IMR-90 (cell line): ENCODE data around the gene THYN1. TPM values are rescaled to one million over a fixed set of nuclear protein-coding genes. Genes with fewer than 3 reads are reported as not detected.

ENCODE experiments used
- ATAC-seq: fragments of 200-7000 bp; cut with Tn5 transposase; 2 replicates; pipeline ENCODE4 v1.9.1; 2020; ENCODE audit warnings: low read depth, mild to moderate bottlenecking, moderate library complexity
- BruUV-seq: library from RNA; stranded (reverse); fragments of 400-500 nt; replicated peaks from 2 replicates; lab custom pipeline; 2021; lab: Mats Ljungman, UMichigan
- CTCF ChIA-PET: fragments of 300-600 bp; formaldehyde crosslinking; extraction: SDS; loops from one replicate; lab custom pipeline; 2021; ENCODE audit warnings: antibody characterized with exemption; lab: Yijun Ruan, JAX
- POLR2A ChIA-PET: fragments of 300-600 bp; sonication (Branson Sonifier 250); formaldehyde crosslinking; loops from one replicate; lab custom pipeline; 2022; ENCODE audit warnings: antibody characterized with exemption; ENCODE audit not compliant: unreplicated experiment; lab: Charles Lee
- DNase-seq: peaks from one replicate; pipeline ENCODE4 v3.0.0; 2013
- H2AFZ ChIP-seq: replicated peaks from 2 replicates; pipeline ENCODE3; 2013; ENCODE audit warnings: low read length, mild to moderate bottlenecking; ENCODE audit not compliant: poor library complexity
- H2AK5ac ChIP-seq: 2 replicates; pipeline ENCODE4 v1.6.1; 2013; ENCODE audit warnings: low read depth, low read length, inconsistent platforms
- H2AK9ac ChIP-seq: replicated peaks from 2 replicates; pipeline ENCODE3; 2013; ENCODE audit warnings: mild to moderate bottlenecking, low read depth, low read length, moderate library complexity; ENCODE audit not compliant: poor library complexity
- H2BK120ac ChIP-seq: 2 replicates; pipeline ENCODE4 v1.6.1; 2013; ENCODE audit warnings: low read depth, low read length, inconsistent platforms
- H2BK15ac ChIP-seq: 3 replicates; pipeline ENCODE4 v1.6.1; 2013; ENCODE audit warnings: low read depth, low read length, inconsistent platforms
- H2BK20ac ChIP-seq: 2 replicates; pipeline ENCODE4 v1.6.1; 2013; ENCODE audit warnings: low read depth, mild to moderate bottlenecking, inconsistent platforms, low read length, moderate library complexity
- H2BK5ac ChIP-seq: 2 replicates; pipeline ENCODE4 v1.6.1; 2013; ENCODE audit warnings: mild to moderate bottlenecking, low read depth, low read length, inconsistent platforms; ENCODE audit not compliant: poor library complexity, severe bottlenecking
- H3K14ac ChIP-seq: replicated peaks from 2 replicates; pipeline ENCODE4 v1.6.1; 2013; ENCODE audit warnings: low read depth, low read length, inconsistent platforms
- H3K18ac ChIP-seq: 2 replicates; pipeline ENCODE4 v1.6.1; 2013; ENCODE audit warnings: low read depth, low read length, control low read depth
- H3K23ac ChIP-seq: 2 replicates; pipeline ENCODE4 v1.6.1; 2013; ENCODE audit warnings: low read depth, low read length, inconsistent platforms
- H3K27ac ChIP-seq: 2 replicates; pipeline ENCODE4 v1.5.1; 2013; ENCODE audit warnings: mild to moderate bottlenecking, control low read depth, low read length; ENCODE audit not compliant: insufficient read depth
- H3K27me3 ChIP-seq: 2 replicates; pipeline ENCODE4 v1.6.1; 2013; ENCODE audit warnings: low read length; ENCODE audit not compliant: control insufficient read depth, insufficient read depth
- H3K36me3 ChIP-seq: 2 replicates; pipeline ENCODE4 v1.6.1; 2013; ENCODE audit warnings: low read length, mixed read lengths; ENCODE audit not compliant: control insufficient read depth, insufficient read depth
- H3K4ac ChIP-seq: 2 replicates; pipeline ENCODE4 v1.6.1; 2013; ENCODE audit warnings: low read depth, low read length, inconsistent platforms
- H3K4me1 ChIP-seq: 2 replicates; pipeline ENCODE4 v1.6.1; 2013; ENCODE audit warnings: low read length, mixed read lengths; ENCODE audit not compliant: control insufficient read depth, insufficient read depth
- H3K4me2 ChIP-seq: 2 replicates; pipeline ENCODE4 v1.6.1; 2013; ENCODE audit warnings: low read depth, mild to moderate bottlenecking, control low read depth, low read length, moderate library complexity
- H3K4me3 ChIP-seq: 2 replicates; pipeline ENCODE4 v1.5.1; 2013; ENCODE audit warnings: low read depth, mild to moderate bottlenecking, control low read depth, low read length, moderate library complexity; ENCODE audit not compliant: insufficient read depth
- H3K56ac ChIP-seq: 2 replicates; pipeline ENCODE4 v1.6.1; 2013; ENCODE audit warnings: low read length, inconsistent platforms; ENCODE audit not compliant: insufficient read depth; ENCODE audit errors: extremely low read depth
- H3K79me1 ChIP-seq, 2 experiments: 2 replicates each; pipeline ENCODE4 v1.6.1; 2013; ENCODE audit warnings: low read length in 2 of 2, inconsistent platforms in 1 of 2, low read depth in 1 of 2
- H3K9ac ChIP-seq: 2 replicates; pipeline ENCODE4 v1.6.1; 2013; ENCODE audit warnings: low read depth, low read length, control low read depth
- H3K9me1 ChIP-seq: 2 replicates; pipeline ENCODE4 v1.6.1; 2013; ENCODE audit warnings: low read length, inconsistent platforms; ENCODE audit not compliant: insufficient read depth
- H3K9me3 ChIP-seq: 2 replicates; pipeline ENCODE4 v1.6.1; 2013; ENCODE audit warnings: low read length; ENCODE audit not compliant: control insufficient read depth, insufficient read depth
- H4K20me1 ChIP-seq: 2 replicates; pipeline ENCODE4 v1.6.1; 2013; ENCODE audit warnings: low read length, inconsistent platforms; ENCODE audit not compliant: insufficient read depth
- H4K5ac ChIP-seq: 2 replicates; pipeline ENCODE4 v1.6.1; 2013; ENCODE audit warnings: mild to moderate bottlenecking, low read depth, low read length, control low read depth
- H4K8ac ChIP-seq, 2 experiments: 2 replicates each; pipeline ENCODE4 v1.6.1; 2013; ENCODE audit warnings: low read depth in 2 of 2, low read length in 2 of 2, control low read depth in 1 of 2, inconsistent platforms in 1 of 2
- H4K91ac ChIP-seq: 2 replicates; pipeline ENCODE4 v1.6.1; 2013; ENCODE audit warnings: low read depth, low read length, inconsistent platforms; ENCODE audit not compliant: insufficient read depth
- BHLHE40 ChIP-seq: fragments of 150-350 bp; IDR thresholded peaks from 2 replicates; pipeline ENCODE4 v1.6.1; 2016; ENCODE audit warnings: mild to moderate bottlenecking, low read depth, low read length
- CEBPB ChIP-seq: IDR thresholded peaks from 2 replicates; pipeline ENCODE4 v1.6.1; 2012; ENCODE audit warnings: low read depth, low read length, improper control_type of control experiment
- CHD1 ChIP-seq: IDR thresholded peaks from 2 replicates; pipeline ENCODE4 v1.6.1; 2012; ENCODE audit warnings: low read depth, low read length, improper control_type of control experiment
- CTCF ChIP-seq: conservative IDR thresholded peaks from 2 replicates; pipeline ENCODE4 v1.5.1; 2012; ENCODE audit warnings: mild to moderate bottlenecking, low read depth, low read length, improper control_type of control experiment
- ELK1 ChIP-seq: fragments of 150-350 bp; IDR thresholded peaks from 2 replicates; pipeline ENCODE4 v1.6.1; 2016; ENCODE audit warnings: low read depth, mild to moderate bottlenecking, low read length, moderate library complexity, borderline replicate concordance
- FOS ChIP-seq: fragments of 150-350 bp; IDR thresholded peaks from 2 replicates; pipeline ENCODE4 v1.6.1; 2016; ENCODE audit warnings: low read depth, low read length
- MAFK ChIP-seq: IDR thresholded peaks from 2 replicates; pipeline ENCODE4 v1.6.1; 2012; ENCODE audit warnings: low read depth, low read length, improper control_type of control experiment
- MAZ ChIP-seq: IDR thresholded peaks from 2 replicates; pipeline ENCODE4 v1.6.1; 2012; ENCODE audit warnings: low read depth, mild to moderate bottlenecking, low read length, improper control_type of control experiment, moderate library complexity, borderline replicate concordance
- MXI1 ChIP-seq: IDR thresholded peaks from 2 replicates; pipeline ENCODE4 v1.6.1; 2012; ENCODE audit warnings: low read depth, mild to moderate bottlenecking, low read length, moderate library complexity, borderline replicate concordance
- NFE2L2 ChIP-seq: fragments of 150-350 bp; IDR thresholded peaks from 2 replicates; pipeline ENCODE4 v1.6.1; 2016; ENCODE audit warnings: low read depth, mild to moderate bottlenecking, low read length
- POLR2A ChIP-seq: IDR thresholded peaks from 2 replicates; pipeline ENCODE4 v1.6.1; 2012; ENCODE audit warnings: mild to moderate bottlenecking, low read depth, low read length
- RAD21 ChIP-seq: IDR thresholded peaks from 2 replicates; pipeline ENCODE4 v1.6.1; 2012; ENCODE audit warnings: low read length, improper control_type of control experiment
- RCOR1 ChIP-seq: IDR thresholded peaks from 2 replicates; pipeline ENCODE4 v1.6.1; 2012; ENCODE audit warnings: mild to moderate bottlenecking, low read length, improper control_type of control experiment; ENCODE audit not compliant: insufficient replicate concordance
- SMC3 ChIP-seq: fragments of 150-350 bp; IDR thresholded peaks from 2 replicates; pipeline ENCODE4 v1.6.1; 2016; ENCODE audit warnings: low read depth, mild to moderate bottlenecking, antibody characterized with exemption, low read length, moderate library complexity
- USF2 ChIP-seq: fragments of 150-350 bp; IDR thresholded peaks from 2 replicates; pipeline ENCODE4 v1.6.1; 2017; ENCODE audit warnings: mild to moderate bottlenecking, antibody characterized with exemption, low read length, low read depth
- WGBS, 2 experiments: methylation state at CpG; one replicate each; pipeline versions ENCODE4 v1.1.5 to v1.1.7; 2013; ENCODE audit warnings: missing lambda C conversion rate in 2 of 2; ENCODE audit not compliant: insufficient read length in 1 of 2; ENCODE audit errors: extremely low coverage in 2 of 2; 5-methylcytosine and 5-hydroxymethylcytosine counted together
- dilution Hi-C: fragments of 300-500 bp; cut with HindIII; formaldehyde crosslinking; loops from one replicate; pipeline ENCODE4 v1.14.3; 2018; ENCODE audit warnings: low sequenced_read_pairs; ENCODE audit not compliant: unreplicated experiment
- in situ Hi-C: fragments of 300-500 bp; cut with MboI; formaldehyde crosslinking; loops from 3 replicates; pipeline ENCODE4 v1.14.3; 2019; ENCODE audit warnings: low sequenced_read_pairs, inconsistent platforms, mixed read lengths
- intact Hi-C: fragments of 100-400 bp; cut with micrococcal nuclease; formaldehyde crosslinking; loops from 2 replicates; pipeline ENCODE4 v1.10.0; 2022
- polyA plus RNA-seq, 3 experiments: library from polyadenylated mRNA; depleted of rRNA; stranded (reverse); fragments of >200 nt; gene quantifications; 2 replicates each; pipeline ENCODE4 v1.2.3, GENCODE V29; 2012; ENCODE audit warnings: low replicate concordance in 1 of 3
- total RNA-seq: library from RNA; depleted of rRNA; stranded (reverse); fragments of >200 nt; gene quantifications from 2 replicates; pipeline ENCODE4 v1.2.3, GENCODE V29; 2012

THYN1 gene
- total and polyA plus RNA-seq, 2 of the 4 experiments (the other 2 are of a cell fraction), result 43.1 to 72.1 TPM

- Histone ChIP-seq H2BK120ac (no peak overlapping the region), H4K5ac (no peak overlapping the region), H2AK5ac (no peak overlapping the region), H2BK15ac (no peak overlapping the region), H3K18ac (no peak overlapping the region), H3K79me1 (peaks cover 8 to 16% of the 10 kb centered on the region in 2 experiments; a peak in 2 of 4 replicates), H3K27ac (no peak overlapping the region), H3K56ac (no peak overlapping the region), H4K20me1 (no peaks in the 10 kb centered on the region), H3K9me1 (no peaks in the 10 kb centered on the region), H3K36me3 (peaks cover 17% of the 10 kb centered on the region), H2BK20ac (no peak overlapping the region), H3K23ac (no peak overlapping the region), H3K4me2 (no peak overlapping the region), H3K27me3 (no peaks in the 10 kb centered on the region), H2AK9ac (no peak overlapping the region), H3K9me3 (no peaks in the 10 kb centered on the region), H2BK5ac (no peak overlapping the region), H3K4ac (no peak overlapping the region), H3K4me3 (no peak overlapping the region), H3K4me1 (no peaks in the 10 kb centered on the region), H4K91ac (no peak overlapping the region), H4K8ac (no peak overlapping the region), H3K9ac (no peak overlapping the region), H2AFZ (no peak overlapping the region), H3K14ac (no peak overlapping the region)
- dilution Hi-C loops, result no loop called here
- WGBS, 2 experiments, result no CpG with 5 or more reads among the region's 16 CpGs
- ChIA-PET POLR2A (no interaction called here), CTCF (interaction anchor here (0.8 kb wide), 2 partner anchors 20 to 27 kb away, joined by 3 to 5 read pairs; no protein-coding TSS in a partner anchor)
- no peak for DNase-seq
- BruUV-seq, result no TSS peak
- intact Hi-C loops, result loop anchor here (1.0 kb wide), 1 partner anchor 46 kb away; the partner anchor contains the start of genes ACAD8 and THYN1
- in situ Hi-C loops, result no loop called here
- ATAC-seq, result no peak
- no peak for TF ChIP-seq MXI1
- TF ChIP-seq POLR2A, result no peak
- TF ChIP-seq NFE2L2, result no peak
- TF ChIP-seq RCOR1, result no peak
- TF ChIP-seq BHLHE40, result no peak
- no peak for TF ChIP-seq CHD1
- no peak for TF ChIP-seq CEBPB
- no peak for TF ChIP-seq ELK1
- peak; percentile 27 for TF ChIP-seq RAD21
- TF ChIP-seq USF2, result no peak
- TF ChIP-seq MAZ, result no peak
- peak; percentile 35 for TF ChIP-seq CTCF
- no peak for TF ChIP-seq MAFK
- TF ChIP-seq SMC3, result 0 out of 2 replicates have a peak, but pooled peaks have one; percentile 12
- TF ChIP-seq FOS, result no peak
These were observed 45.5 kb downstream of the THYN1 start for GRCh38 chr11:134207538-134208239.
